Measurements from ENCODE around the gene SH3PXD2A.
"Not testable (repeated sequence)": the region's sequence is repeated elsewhere in the genome, so short reads cannot be mapped to it uniquely, and the experiment has no call there.

SH3PXD2A gene

DNA sequence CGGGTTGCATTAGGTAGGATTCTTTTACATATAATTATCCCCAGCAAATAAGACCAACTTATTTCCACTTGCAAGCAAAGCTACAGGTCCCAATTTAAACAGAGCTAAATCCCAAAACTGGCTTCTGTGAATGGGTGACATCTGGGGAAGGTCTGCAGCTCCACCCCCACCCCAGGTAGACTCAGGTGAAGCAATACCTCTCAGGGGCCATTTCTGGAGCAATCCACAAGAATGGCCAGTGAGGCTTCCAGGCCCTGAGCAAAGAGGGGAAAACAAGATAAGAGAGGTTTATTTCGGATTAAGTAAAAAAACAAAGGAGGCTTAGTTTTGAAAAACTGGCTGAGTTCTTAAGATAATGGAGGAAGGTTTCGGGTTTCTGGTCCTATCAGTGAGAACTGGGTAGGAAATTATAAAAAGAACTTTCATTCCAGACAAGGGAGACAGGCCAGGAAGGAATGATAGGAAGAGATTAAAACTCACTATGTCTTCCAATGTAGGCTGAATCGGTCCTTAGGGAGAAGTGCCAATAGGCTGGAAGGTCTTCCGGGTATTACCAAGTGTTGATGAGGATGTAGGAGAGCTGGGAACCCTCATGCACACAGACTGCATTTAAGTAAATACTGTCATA, 25.4 kb downstream of the SH3PXD2A start:
- DNase-seq, result no peak

DNA sequence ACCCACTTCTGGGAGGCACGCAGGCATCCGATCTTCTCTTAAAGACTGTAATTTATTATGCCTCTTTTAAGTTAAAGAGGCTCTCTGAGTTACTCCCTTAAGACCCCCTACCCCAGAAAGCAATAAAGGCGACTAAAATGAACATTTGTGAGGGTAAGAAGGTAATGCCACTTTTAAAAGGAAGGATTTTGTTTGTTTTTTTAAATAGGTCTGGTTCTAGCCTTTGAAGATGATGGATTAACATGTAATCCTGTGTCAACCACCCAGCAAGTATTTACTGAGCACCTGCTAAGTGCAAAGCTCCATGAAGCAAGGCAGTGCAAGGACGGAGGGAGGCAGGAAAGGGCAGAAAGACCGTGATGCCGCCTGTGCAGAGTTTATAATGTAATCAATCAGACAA, 26.1 kb downstream of the SH3PXD2A start:
- no peak for DNase-seq

DNA sequence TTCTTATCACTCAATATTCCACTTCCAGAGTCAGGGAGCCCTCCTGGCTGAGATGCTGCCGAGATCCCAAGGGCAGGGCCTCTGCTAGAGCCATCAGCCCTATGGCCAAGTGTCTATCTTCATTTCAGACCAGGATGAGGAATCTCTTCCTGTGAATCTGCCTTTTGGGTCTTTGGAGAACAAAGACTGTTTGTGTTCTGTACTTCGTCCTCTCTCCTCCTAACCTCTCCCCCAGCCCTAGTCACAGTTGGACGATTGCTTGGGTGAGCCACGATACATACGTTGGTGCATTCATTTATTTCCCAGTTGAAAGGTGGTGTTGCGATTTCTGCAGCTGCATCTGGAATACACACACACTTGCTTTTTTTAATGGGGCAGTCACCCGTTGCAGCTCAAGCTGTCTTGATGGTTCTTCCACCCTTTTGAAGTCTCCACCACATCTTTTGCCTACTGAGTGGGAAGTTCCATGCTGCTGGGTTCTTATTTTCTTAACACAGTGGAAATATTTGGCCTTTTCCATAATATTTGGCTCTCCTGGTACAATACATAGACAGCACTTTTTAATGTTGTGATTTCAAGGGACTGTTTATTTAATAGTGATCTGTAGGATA, 26.7 kb downstream of the SH3PXD2A start:
- DNase-seq, result no peak

DNA sequence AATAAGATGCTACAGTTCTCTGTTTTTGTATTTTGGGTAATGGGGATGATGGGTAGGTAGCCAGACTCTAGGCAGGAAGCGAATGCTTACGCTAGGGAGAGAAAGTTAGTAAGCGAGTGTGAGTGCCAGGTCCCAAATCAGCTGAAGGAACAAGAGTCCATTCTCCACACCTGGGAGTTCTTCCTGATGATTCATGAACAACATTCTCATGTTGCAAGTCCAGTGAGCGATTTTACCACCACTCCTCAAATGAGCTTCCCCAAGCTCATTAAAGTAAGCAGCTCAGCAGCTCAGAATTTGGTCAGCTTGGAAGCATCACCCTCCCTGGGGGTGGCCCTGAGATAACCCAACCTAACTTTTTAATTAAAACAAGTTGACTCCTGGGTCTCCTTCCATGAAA, 27.3 kb downstream of the SH3PXD2A start:
- DNase-seq, result no peak

DNA sequence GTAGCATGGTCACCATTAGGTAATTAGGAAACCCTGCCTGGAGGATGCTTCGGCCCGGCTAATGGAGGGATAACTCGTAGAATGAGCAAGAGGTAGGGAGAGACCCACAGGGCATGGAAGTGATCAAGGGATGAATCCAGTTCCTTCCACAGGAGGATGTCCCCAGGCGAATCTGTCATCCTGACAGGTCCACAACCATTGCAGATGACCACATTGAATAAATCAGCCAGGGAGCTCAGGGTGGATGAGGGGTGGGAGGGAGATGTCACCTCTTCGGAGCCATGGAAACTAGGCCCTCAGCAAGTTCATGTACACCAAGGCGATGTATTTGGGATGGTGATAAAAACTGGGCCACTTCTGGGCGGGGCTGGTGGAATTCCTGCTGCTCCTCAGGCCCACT, 28.5 kb downstream of the SH3PXD2A start:
- no peak for DNase-seq

DNA sequence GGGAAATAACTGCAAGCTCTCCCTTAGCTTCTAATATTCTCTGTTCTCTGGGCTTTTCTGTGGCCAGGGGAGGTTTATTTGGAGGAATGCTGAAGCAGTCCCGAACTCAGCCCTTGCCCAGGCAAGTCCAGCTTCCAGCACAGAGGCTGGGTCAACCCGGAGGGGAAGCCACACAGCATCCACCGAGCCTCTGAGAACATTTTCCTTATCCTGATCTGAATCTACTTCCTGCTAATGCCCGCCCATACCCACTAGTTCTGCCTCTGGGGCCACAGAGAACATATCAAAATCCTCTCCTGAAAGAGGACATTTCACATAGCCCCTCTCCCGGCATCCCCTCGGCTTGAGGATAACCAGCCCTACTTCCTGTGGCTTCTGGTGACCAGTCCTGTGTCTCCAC, 31.1 kb downstream of the SH3PXD2A start:
- DNase-seq, result no peak

DNA sequence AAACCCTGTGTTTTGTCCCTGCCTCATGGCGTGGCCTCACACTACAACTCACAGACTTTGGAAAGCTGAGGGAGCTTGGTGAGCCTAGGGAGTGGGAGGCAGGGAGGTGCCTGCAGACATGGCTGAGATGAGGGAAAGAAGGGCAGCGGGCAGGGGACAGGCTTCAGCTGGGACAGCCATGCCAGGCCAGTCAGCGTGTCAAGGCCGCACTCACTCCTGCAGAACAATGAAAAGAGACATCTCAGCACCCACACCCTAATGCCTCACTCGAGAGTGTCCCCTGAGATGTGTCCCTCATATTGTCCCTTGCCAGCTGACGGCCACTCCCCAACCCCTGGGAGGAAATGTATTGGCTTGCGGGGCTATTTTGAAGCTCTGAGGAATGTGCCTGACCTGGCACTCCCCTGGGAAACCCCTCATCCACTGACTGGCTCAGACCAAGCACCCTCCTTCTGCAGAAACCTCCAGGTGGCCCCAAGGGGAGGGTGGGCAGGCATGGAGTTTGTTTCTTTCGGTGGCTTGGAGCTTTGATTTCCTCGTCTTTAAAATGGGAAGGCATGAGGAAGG, 31.6 kb downstream of the SH3PXD2A start:
- no peak for DNase-seq

DNA sequence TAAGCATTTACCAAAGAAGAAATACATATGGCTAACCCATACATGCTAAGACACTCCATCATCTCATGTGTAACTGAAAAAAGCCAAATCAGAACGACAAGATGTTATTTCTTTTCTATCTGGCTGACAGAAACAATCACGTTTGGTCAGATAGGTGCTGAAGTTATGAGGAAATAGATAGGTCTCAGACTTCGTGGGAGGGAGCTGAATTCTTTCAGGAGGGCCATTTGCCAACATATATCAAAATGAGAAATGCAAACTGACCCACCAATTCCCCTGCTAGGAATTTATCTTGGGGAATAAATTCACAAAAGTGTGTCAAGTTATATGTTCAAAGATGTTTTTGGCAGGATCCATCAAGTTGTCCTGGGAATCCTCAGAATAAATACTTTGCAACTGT, 32.6 kb downstream of the SH3PXD2A start:
- no peak for DNase-seq

DNA sequence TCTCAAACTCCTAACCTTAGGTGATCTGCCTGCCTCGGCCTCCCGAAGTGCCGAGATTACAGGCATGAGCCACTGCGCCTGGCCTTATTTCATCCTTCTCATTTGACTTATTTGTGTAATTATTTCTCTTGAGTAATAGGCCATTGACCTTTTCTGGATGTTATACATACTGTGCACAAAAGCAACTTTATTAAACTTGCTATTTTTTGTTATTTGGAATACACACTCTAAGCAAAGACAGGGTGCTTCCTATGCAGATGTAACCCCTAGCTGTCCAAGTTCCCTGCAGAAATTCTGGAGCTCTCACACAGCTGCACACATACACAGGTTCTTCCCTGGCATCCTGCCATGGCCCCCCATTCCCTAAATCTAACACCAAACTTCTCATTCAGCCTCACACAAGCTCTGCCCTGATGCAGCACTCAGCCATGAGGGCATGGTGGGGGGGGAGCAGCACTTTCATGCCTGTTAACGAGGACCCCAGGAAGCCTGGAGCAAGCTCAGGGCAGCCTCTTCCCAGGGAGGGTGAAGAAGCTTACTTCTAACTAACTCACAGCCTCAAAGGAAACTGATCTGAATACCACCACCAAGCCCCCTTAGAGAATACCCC, 33.2 kb downstream of the SH3PXD2A start:
- DNase-seq, result no peak

DNA sequence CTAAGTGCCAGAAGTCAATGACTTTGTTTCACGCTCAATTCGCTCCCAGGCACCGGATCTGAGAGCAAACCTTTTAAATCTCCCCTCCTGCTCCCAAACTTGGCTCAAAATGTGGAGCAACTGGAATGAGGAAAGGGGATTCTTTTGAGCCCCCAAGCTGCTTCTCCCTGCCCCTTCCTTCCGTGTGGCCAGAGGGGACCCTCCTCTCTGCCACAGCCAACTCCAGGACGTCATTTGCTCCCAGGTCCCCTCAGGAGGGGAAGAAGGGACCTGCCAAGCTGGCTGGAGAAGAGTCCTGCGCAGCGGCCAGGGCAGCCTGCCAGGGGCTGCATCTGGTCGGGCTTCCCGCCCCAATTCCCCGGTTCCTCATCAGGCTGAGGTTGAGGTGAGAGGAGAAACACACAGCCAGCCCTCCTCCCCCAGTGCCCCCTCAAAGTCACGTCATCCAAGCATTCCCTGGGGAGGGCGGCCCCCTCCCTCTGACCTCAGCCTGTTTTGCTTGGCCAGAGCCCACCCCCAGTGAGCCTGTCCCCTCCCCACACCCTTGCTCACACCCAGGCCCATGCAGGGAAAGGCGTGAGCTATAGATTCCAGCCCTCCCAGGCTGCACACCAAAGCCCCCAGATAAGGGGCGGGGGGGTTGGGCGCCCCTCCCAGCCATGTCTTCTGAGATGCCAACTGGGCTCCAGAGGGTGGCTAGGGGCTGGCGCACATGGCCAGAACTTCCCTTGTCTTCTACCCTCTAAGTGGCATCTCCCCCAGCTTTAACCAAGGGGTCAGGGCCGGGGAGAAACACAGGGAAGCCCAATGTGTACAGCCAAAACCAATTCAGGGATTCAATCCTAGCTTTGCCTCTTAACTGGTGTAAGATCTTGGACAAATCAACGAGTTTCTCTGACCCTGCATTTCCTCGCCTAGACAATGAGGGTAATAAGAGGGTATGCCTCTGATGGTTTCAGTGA, 35.0 kb downstream of the SH3PXD2A start:
- no peak for DNase-seq

DNA sequence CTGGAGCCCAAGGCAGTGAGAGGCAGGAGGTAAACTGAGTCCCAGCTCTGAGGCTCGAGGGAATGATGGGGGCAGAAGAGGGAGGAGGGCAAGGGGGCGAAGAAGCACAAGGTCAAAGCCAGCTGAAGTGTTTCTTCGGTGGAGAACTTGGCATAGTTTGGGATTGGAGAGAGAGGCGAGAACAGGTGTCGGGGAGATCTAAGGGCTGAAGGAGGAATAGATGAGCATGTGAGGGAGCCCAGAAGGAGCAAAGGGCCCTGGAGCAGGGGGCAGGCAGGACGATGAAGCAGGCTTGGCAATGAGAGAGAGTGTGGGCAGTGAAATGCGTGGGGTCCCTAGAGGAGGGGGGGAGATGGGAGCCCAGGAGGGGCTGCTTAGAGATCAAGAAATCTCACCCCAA, 35.9 kb downstream of the SH3PXD2A start:
- no peak for DNase-seq

DNA sequence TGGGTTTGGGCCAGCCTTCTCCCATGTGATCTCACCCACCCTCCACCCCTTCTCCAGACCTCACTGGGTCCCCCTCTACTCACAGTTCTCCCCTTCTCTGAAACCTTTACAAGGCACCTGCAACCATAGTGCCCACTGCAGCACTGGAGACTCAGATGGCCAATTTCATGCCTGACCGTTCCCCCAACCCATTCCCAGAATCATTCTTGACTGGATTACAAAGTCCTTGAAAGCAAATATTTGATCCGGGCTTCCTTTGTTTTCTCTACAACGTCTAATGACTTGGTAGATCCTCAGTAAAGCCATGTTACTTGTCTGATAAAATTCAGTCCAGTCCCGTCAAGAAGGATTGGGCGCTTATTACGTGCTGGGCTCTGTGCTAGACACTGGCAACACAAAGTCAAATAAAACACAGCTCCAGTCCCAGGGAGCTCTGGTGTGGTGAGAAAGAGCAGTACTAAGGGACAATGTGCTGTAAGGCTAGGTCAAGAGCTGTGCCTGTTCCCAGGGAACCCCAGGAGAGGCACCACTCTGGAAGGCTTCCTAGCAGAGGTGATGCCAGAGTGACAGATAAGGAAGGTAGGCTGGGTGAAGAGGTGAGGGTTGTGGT, 36.5 kb downstream of the SH3PXD2A start:
- DNase-seq, result no peak

DNA sequence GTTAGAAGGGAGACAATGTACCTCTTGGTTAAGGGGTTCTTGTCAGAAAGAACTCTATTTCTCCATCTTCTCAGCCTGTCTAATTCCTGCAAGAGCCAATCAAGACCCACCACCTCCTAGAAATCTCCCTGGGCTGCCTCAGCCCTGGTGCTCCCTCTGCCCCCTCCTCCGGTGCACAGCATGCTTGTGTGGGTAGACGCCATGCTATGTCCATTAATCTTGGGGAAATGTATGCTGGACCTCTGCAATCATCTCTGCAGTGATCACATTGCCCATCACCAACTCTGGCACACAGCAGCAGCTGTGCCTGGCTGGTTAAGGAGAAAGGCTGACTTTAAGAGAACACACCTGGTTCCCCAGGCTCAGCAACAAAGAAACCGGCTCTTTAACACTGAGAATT, 37.3 kb downstream of the SH3PXD2A start:
- DNase-seq, result no peak

DNA sequence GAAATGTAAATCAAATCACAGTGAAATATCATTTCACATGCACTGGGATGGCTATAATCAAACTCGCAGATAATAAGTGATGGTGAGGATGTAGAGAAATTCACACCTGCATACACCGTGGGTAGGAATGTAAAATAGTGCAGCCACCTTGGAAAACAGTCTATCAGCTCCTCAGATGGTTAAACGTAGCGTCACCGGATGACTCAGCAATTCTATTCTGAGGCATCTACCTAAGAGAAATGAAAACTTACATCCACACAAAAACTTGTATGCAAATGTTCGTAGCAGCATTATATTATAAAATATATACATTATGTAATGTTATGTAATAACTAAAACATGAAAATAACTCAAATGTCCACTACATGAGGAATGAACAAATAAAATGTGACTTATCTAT, 38.9 kb downstream of the SH3PXD2A start:
- no peak for DNase-seq

DNA sequence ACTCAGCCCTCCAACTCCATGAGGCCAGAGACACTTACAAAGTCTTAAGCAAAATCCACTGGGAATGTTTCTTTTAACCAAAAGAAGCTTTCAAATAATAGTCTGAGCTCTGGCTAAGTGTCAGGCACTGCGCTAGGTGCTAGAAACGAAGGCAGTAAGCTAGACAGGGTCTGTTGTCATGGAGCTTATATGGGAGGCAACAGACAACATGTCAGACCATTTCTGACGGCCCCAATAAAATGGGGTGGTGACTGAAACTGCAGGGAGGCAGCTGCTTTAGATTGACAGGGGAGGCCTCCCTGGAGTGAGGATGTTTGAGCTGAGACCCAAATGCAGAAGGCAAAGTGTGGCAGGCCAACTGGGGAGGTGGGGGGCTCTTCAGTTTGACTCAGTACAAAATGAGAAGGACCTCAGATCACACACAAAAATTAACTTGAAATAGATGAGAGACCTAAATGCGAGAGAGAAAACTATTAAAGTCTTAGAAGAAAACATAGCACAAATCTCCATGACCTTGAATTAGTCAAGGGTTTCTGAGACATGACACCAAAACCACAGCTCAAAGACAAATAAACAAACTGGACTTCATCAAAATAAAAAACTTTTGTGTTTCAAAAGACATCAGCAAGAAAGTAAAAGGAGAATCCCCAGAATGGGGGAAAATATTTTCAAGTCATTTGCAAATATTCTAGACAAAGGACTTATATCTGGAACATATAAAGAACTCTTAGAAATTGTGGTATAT, 40.6 kb downstream of the SH3PXD2A start:
- DNase-seq, result no peak

DNA sequence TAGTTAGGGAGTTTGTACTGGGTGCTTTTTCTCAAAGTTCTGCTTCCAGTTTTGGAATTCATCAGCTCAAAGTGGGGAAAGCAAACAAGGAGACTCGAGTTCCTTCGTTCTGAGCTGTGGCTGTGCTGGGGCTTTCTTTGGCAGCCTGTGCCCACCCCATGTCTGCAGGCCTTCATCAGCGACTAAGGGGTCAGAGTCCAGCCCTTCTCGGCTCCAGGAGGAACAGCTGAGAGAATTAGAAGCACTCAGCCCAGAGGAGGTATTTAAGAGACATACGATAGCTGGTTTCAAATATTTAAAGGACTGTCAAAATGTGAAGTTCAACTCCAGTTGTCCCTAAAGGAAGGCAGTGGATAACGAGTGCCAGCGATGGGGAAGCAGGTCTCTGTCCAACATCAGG, 41.3 kb downstream of the SH3PXD2A start:
- DNase-seq, result no peak

DNA sequence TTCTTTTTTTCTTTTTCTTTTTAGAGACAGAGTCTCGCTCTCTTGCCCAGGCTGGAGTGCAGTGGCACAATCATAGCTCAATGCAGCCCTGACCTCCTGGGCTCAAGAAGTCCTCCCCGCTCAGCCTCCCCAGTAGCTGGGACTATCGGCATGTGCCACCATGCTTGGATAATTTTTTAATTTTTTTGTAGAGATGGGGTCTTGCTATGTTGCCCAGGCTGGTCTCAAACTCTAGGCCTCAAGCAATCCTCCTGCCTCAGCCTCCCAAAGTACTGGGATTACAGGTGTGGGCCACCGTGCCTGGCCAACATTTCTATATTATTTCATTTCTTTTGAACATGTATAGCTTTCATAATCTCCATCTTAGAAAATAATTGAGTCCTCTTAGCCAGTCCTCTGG, 42.1 kb downstream of the SH3PXD2A start:
- DNase-seq, result not testable (repeated sequence)

DNA sequence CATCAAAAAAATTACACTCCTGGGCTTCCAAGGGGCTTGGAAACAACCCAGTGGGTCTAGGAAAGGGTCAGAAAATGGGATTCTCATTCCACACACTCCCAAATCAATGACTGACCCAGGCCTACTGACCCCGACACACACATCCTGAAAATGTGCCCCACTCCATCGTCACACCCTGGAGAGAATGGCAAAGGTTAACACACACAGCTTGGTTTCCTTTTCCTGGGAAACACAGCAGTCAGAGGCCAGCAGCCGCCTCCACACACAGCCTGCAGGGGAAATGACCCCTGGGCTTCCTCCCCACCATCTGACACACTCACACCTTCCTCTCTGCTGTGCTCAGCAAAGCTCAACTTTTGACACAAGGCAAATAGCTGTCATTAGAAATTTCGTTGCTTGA, 42.9 kb downstream of the SH3PXD2A start:
- DNase-seq, result no peak

DNA sequence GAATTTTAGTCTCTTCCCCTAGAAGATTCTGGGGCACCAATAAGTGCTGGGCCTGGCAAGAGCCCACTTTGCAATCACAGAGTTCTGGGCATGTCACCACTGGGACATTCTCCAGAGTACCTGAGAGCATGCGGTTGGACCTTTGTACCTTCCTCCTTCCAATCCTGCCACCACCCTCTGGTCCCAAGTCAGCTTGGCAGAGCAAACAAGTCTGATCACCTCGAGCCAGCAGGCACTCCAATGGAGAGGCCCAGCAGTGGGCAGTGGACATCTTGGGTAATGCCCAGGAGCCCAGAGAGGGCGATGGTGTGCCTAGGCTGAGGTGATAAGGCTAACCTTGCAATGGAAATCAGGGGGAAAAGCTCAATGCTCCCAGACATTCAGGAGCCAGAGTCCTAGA, 43.4 kb downstream of the SH3PXD2A start:
- DNase-seq, result no peak

DNA sequence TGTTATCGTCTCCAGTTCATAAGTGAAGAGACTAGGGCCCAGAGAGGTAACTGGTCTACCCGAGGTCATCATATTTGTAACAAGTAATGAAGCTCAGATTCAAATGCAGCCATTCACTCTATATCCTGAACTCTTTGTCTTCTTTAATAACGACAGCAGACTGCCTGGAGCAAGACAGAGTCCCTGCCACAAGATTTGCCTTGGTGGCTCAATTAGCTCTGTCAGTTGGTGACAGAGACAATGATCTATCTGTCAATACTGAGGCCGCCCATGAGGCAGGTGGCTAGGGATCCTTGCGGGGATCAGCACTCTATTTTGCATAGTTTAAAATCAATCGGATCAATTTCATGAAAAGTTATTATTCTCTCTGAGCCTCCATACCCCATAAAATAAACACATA, 43.9 kb downstream of the SH3PXD2A start:
- no peak for DNase-seq

DNA sequence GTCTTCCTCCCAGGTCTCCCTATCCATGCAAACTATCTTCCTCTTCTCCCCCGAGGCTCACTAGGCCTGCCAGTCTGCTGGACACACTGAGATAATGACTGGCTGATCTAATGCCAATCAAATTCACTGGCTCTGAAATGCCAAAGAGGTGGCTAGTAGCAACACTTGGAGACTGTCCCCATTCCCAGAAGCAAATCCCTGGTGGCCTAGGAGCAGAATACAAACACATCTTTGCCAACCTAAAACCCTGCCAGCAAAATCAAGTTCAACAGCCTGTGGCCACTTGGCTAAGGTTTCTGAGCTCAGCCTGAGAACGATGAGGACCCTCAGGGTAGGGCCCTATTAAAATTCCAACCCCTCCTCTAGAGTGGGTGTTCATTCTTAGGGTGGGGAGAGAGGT, 46.6 kb downstream of the SH3PXD2A start:
- DNase-seq, result no peak

DNA sequence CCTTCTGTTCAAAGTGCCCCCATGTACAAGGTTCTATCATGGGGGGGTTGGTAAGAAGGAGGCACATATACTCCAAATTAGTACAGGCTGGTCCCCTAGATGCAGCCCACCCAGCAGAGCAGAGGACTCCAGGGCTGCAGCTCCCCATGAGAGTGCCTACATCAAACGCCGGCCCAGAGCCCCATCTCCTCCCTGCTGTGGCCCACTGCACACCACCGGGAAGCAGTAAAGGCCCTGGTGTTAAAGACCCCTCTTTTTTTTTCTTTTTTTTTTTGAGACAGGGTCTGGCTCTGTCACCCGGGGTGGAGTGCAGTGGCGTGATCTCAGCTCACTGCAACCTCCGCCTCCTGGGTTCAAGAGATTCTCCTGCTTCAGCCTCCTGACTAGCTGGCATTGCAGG, 47.4 kb downstream of the SH3PXD2A start:
- no peak for DNase-seq

Measured in CD4-positive, alpha-beta T cell treated with Interleukin-12 subunit alpha and Interleukin-12 subunit beta, for 1 hour (primary cell).